Activated naive CD4-positive, alpha-beta T cell treated with anti-CD3 and anti-CD28 coated beads, Interleukin-2, amount 50 U/mL, for 16 hours (primary cell): ENCODE measurements around the gene IAH1.
"Not testable (repeated sequence)": the region's sequence is repeated elsewhere in the genome, so short reads cannot be mapped to it uniquely, and the experiment has no call there.

Experiments
- DNase-seq: peaks from one replicate; pipeline ENCODE4 v3.0.0-alpha.2; 2020

Gene IAH1

GRCh38 chr2:9473985-9474360, 378 bp upstream of the IAH1 start:
- DNase-seq = peak; percentile 75

GRCh38 chr2:9477914-9478313, 3.6 kb downstream of the IAH1 start:
- DNase-seq = no peak

- no peak for DNase-seq
Measured at GRCh38 chr2:9478526-9478925, 4.2 kb downstream of the IAH1 start.

- DNase-seq = no peak
Measured at GRCh38 chr2:9480157-9480556, 5.8 kb downstream of the IAH1 start.

- DNase-seq = no peak
Measured at GRCh38 chr2:9483107-9483506, 8.8 kb downstream of the IAH1 start.

GRCh38 chr2:9484533-9484932, 10.2 kb downstream of the IAH1 start:
- DNase-seq = no peak

GRCh38 chr2:9488583-9489547, 14.5 kb downstream of the IAH1 start:
- no peak for DNase-seq

GRCh38 chr2:9490789-9491188, 16.4 kb downstream of the IAH1 start:
- DNase-seq = no peak

GRCh38 chr2:9492927-9493326, 18.6 kb downstream of the IAH1 start:
- no peak for DNase-seq

GRCh38 chr2:9493478-9493877, 19.1 kb downstream of the IAH1 start:
- no peak for DNase-seq

GRCh38 chr2:9494081-9494480, 19.7 kb downstream of the IAH1 start:
- DNase-seq = no peak

GRCh38 chr2:9497017-9497416, 22.7 kb downstream of the IAH1 start:
- no peak for DNase-seq

GRCh38 chr2:9498210-9498609, 23.9 kb downstream of the IAH1 start:
- no peak for DNase-seq

GRCh38 chr2:9508931-9509330, 34.6 kb downstream of the IAH1 start:
- no peak for DNase-seq

GRCh38 chr2:9513946-9514345, 39.6 kb downstream of the IAH1 start:
- not testable (repeated sequence) for DNase-seq

- DNase-seq = no peak
Measured at GRCh38 chr2:9517118-9517782, 42.9 kb downstream of the IAH1 start.

GRCh38 chr2:9518163-9518562, 43.8 kb downstream of the IAH1 start:
- DNase-seq = no peak

- DNase-seq = no peak
Measured at GRCh38 chr2:9518780-9519179, 44.4 kb downstream of the IAH1 start.

- DNase-seq = no peak
Measured at GRCh38 chr2:9519250-9519649, 44.9 kb downstream of the IAH1 start.

- DNase-seq = no peak
Measured at GRCh38 chr2:9524291-9524690, 49.9 kb downstream of the IAH1 start.

GRCh38 chr2:9525266-9525665, 50.9 kb downstream of the IAH1 start:
- DNase-seq = no peak

- DNase-seq = no peak
Measured at GRCh38 chr2:9527995-9528787, 53.8 kb downstream of the IAH1 start.

- DNase-seq = no peak
Measured at GRCh38 chr2:9532421-9532820, 58.1 kb downstream of the IAH1 start.

GRCh38 chr2:9533663-9534062, 59.3 kb downstream of the IAH1 start:
- no peak for DNase-seq
